ENCODE results near the gene NUDT4B.
"Not testable (repeated sequence)": the region's sequence is repeated elsewhere in the genome, so short reads cannot be mapped to it uniquely, and the experiment has no call there.

- not testable (repeated sequence) for TF ChIP-seq POLR2AphosphoS5 (IDR thresholded peaks at IDR 0.05); TAF1 (IDR thresholded peaks at IDR 0.05; ENCODE audit: low read depth); EZH2 (IDR thresholded peaks at IDR 0.05; ENCODE audit: borderline replicate concordance, insufficient read depth, low read length, poor library complexity, severe bottlenecking); EP300 (conservative IDR thresholded peaks at IDR 0.05; ENCODE audit: poor library complexity, severe bottlenecking)
- TF ChIP-seq, protein P1, sequence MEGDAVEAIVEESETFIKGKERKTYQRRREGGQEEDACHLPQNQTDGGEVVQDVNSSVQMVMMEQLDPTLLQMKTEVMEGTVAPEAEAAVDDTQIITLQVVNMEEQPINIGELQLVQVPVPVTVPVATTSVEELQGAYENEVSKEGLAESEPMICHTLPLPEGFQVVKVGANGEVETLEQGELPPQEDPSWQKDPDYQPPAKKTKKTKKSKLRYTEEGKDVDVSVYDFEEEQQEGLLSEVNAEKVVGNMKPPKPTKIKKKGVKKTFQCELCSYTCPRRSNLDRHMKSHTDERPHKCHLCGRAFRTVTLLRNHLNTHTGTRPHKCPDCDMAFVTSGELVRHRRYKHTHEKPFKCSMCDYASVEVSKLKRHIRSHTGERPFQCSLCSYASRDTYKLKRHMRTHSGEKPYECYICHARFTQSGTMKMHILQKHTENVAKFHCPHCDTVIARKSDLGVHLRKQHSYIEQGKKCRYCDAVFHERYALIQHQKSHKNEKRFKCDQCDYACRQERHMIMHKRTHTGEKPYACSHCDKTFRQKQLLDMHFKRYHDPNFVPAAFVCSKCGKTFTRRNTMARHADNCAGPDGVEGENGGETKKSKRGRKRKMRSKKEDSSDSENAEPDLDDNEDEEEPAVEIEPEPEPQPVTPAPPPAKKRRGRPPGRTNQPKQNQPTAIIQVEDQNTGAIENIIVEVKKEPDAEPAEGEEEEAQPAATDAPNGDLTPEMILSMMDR (IDR thresholded peaks at IDR 0.05; ENCODE audit: poor library complexity, severe bottlenecking): not testable (repeated sequence)
Observed at GRCh38 chr1:148793762-148794332, 45.3 kb downstream of the NUDT4B start.

Measured in neural cell (in vitro differentiated cells).